GM20431 (cell line): ENCODE results near the gene NOS3.

ENCODE experiments used
- in situ Hi-C: fragments of 300-500 bp; cut with MseI, MboI; formaldehyde crosslinking; loops from one replicate; pipeline ENCODE4 v1.15.0; 2020; ENCODE audit warnings: low sequenced_read_pairs; ENCODE audit not compliant: unreplicated experiment

Gene NOS3

GRCh38 chr7:150951521-150951920 is 39.3 kb upstream of the NOS3 start:
- in situ Hi-C loops = no loop called here

- in situ Hi-C loops = no loop called here
Measured at GRCh38 chr7:150952331-150953050, 38.3 kb upstream of the NOS3 start.

GRCh38 chr7:150953061-150953997 is 37.5 kb upstream of the NOS3 start:
- in situ Hi-C loops = no loop called here

- in situ Hi-C loops = no loop called here
Measured at GRCh38 chr7:150954201-150954985, 36.4 kb upstream of the NOS3 start.

GRCh38 chr7:150954986-150955518 is 35.8 kb upstream of the NOS3 start:
- in situ Hi-C loops = no loop called here

GRCh38 chr7:150955519-150956394 is 35.1 kb upstream of the NOS3 start:
- in situ Hi-C loops = no loop called here

- in situ Hi-C loops = no loop called here
Measured at GRCh38 chr7:150956395-150957132, 34.3 kb upstream of the NOS3 start.

GRCh38 chr7:150957133-150958020 is 33.4 kb upstream of the NOS3 start:
- in situ Hi-C loops = no loop called here

GRCh38 chr7:150958062-150958552 is 32.7 kb upstream of the NOS3 start:
- in situ Hi-C loops = no loop called here

GRCh38 chr7:150958597-150958996 is 32.2 kb upstream of the NOS3 start:
- in situ Hi-C loops = no loop called here

GRCh38 chr7:150959081-150959480 is 31.7 kb upstream of the NOS3 start:
- in situ Hi-C loops = no loop called here

- in situ Hi-C loops = no loop called here
Measured at GRCh38 chr7:150959739-150960734, 30.8 kb upstream of the NOS3 start.

GRCh38 chr7:150961510-150962289 is 29.1 kb upstream of the NOS3 start:
- in situ Hi-C loops = no loop called here

GRCh38 chr7:150962290-150962552 is 28.6 kb upstream of the NOS3 start:
- in situ Hi-C loops = no loop called here

- in situ Hi-C loops = no loop called here
Measured at GRCh38 chr7:150962553-150963399, 28.0 kb upstream of the NOS3 start.
